GM21423 (cell line): Measurements from ENCODE around the gene CDKN1B.

Experiments used
- ATAC-seq: cut with Tn5 transposase; IDR thresholded peaks from one replicate; pipeline ENCODE4 v1.9.1; 2021; ENCODE audit warnings: mild to moderate bottlenecking, moderate library complexity; ENCODE audit not compliant: unreplicated experiment

Gene CDKN1B

DNA sequence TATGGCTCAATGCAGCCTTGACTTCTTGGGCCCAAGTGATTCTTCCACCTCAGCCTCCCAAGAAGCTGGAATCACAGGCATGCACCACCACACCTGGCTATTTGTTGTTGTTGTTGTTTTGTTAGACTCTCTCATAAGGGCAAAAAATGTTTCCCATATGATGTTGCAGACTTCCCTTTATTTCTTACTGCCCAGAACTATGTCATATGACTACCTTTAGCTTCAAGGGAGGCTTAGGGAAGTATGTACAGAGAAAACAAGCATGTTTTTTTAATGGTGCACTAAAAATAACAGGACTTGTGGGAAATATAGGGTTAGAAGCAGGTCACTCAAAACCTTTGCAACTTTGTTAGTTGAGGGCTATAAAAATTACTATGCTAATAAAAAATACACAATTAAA lies 16.9 kb upstream of the CDKN1B start:
- ATAC-seq, result no peak

DNA sequence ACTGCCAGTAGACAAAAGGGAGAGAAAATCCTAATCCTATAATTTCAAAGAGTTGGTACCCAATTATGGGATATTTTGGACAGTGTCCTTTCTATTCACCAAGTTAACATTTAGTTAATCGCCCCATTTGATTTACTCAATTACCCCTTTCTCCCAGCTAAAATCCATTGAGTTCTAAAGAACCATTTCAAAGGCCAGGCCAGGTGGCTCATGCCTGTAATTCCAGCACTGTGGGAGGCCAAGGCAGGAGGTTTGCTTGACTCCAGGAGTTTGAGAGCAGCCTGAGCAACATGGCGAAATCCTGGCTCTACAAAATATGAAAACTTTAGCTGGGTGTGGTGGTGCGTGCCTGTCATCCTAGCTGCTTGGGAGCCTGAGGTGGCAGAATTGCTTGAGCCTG lies 15.7 kb upstream of the CDKN1B start:
- no peak for ATAC-seq

DNA sequence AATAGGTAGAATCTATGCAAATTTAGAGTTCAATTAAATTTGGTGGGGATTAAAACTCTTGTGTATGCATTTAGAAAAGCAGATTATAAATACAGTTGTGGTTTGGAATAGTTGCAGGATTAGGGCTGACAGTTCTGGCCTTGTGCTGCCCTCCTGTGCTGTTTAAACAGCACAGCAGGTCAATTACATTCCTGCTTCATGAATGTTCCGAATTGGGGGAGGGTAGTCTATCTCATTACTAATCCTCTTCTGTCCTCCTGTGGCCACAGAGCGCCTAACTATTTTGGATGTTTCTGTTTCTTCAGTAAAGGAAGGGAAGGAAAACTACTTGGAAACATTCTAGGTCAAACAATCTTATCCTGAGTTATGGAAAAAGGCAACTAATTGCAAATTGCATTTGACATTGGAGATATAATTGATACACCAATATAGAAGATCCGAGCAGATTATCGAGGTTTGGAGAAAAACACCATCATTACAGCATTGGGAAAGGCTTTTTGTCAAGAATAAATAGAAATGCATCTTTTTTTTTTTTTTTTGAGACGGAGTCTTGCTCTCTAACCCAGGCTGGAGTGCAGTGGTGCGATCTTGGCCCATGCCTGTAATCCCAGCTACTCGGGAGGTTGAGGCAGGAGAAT lies 12.5 kb upstream of the CDKN1B start:
- peak; percentile 81 for ATAC-seq

DNA sequence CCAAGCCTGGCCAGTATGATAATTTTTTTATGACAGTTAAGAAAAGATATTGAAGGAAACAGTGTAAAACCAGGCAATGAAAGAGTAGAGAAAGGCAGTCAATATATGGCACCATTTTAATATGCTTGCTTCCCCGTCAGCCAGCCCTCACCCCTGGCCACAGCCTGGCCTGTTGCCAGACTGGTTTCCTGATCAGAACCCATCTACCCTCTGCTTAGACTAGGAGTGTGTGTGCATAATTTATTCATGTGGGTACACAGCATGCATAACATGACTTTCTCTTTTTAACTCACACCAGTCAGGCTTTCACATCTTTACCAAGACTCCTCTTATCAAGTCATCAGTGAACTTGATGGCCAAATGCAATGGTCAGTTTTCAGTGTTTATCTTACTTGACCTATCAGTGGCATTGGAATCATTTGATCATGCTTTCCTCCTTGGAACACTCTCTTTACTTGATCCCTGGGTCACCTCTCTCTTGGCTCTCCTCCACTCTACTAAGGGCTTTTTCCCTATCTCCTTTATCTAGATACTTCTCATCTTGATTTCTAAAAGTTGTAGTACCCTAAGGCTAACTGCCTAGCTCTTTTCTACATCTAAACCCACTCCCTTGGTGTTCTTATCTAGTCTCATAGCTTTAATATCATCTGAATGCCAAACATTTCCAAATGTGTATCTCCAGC lies 11.2 kb upstream of the CDKN1B start:
- ATAC-seq, result no peak

DNA sequence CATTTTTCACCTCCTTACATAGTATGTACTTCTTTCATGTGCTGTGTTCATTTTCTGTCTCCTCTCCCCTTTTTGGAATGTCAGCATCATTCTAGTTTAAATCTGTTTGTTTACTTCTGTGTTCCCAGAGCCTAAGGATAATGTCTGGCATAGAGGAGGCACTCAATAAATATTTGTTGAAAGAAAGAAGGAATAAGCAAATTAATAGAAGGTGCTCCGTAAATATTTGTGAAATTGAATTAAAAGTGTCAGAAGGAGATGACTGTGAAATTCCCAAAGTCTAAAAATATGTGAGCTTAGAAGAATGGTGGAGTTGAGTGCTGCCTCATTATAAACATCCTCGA lies 3.3 kb upstream of the CDKN1B start:
- ATAC-seq, result no peak

DNA sequence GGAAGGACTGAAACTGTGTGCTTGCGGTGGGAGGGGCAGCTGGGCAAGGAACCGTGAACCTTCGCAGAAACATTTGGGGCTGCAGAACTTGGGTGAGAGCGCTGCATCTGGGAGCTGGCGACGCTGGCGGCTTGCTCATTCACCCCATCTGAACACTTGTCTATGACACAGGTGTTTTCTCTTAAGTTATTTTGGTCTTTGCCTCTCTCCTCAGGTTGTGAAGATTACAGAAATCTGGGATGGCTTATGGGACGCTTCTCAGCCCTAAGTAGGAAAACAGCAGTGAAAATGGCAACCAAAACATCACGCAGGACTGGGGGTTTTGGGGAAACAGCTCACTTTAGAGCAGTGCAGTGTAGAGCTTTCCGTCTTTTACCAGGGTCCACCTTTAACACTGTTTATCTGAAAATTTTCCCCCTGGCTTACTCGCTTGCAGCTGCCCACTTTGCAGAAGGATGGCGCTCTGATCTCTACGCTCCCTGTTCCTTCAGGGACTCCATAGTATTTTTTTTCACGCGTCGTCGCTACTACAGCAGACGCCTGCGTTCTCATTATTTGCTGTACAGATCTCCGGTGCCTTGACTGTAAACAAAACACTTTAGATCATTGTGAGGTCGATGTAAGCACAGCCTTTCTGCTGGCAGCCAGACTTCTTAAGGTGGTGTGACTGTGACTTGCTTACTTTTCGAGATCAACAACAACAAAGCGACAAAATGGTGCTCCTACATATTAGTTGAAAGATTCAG lies 2.7 kb upstream of the CDKN1B start:
- peak; percentile 29 for ATAC-seq

DNA sequence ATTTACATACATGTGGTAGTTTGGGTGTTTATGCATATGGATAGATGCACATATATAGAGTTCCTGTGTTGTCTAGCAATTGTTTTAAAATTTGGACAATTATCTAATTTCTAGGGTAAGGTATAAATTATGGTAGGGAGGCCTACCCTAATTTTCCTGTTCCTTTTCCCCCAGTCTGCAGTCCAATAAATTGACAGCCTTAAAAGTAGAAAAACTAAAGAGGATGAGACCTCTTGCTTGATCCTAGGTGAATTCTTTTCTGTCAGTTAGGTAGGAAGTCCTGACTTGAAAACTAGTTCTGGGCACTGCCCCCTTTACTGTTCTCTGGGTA lies 2.1 kb upstream of the CDKN1B start:
- ATAC-seq, result no peak

DNA sequence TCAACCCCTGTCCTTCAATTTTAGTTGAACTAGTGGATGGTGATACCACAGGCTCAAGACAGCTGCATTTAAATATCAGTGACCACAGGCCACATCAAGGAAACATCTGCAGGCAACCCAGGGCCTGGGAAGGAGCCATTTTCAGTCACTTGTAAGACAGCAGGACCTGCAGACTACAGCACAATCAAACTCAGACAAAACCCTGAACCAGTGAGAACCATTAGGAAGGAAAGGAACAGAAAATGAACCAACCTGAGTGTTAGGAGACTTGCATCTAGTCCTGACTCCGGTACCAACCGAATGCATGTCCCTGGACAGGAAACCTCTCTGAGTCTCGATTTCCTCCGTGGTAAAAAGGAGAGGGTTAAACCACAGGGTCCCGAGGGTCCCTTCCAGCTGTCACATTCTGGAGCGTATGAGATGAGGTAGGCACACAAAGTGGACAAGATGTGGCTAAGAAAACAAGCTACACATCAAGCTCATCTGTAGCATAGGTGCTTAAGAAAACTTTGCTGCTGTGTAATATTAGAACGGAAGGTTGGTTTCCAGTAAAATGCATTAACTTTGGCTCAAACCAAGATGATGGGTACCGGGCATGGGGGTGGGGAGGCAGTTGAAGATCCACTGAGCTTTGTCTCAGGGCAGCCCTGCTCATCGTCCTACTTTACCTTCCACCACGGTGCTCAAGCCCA lies 1.6 kb upstream of the CDKN1B start:
- ATAC-seq, result peak; percentile 33

DNA sequence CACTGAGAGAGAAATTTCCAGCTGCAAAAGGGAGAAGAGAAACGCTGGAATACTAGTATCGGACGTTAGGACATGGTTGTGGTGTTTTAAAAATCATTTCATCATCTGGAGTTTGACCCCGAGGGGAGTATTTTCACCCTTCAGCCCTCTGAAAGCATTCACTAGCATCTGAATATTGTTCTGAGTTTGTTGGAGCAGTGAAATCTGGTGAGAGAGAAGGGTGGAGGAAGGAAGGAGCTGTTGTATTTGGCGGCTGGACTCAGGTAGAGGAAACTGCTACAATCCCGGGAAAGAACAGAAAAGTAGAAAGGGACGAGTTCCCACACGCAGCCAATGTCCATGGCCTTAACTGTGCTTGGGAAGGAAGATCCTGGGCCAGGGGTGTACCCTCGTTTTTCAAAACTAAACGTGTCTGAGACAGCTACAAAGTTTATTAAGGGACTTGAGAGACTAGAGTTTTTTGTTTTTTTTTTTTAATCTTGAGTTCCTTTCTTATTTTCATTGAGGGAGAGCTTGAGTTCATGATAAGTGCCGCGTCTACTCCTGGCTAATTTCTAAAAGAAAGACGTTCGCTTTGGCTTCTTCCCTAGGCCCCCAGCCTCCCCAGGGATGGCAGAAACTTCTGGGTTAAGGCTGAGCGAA lies 896 bp upstream of the CDKN1B start:
- no peak for ATAC-seq

DNA sequence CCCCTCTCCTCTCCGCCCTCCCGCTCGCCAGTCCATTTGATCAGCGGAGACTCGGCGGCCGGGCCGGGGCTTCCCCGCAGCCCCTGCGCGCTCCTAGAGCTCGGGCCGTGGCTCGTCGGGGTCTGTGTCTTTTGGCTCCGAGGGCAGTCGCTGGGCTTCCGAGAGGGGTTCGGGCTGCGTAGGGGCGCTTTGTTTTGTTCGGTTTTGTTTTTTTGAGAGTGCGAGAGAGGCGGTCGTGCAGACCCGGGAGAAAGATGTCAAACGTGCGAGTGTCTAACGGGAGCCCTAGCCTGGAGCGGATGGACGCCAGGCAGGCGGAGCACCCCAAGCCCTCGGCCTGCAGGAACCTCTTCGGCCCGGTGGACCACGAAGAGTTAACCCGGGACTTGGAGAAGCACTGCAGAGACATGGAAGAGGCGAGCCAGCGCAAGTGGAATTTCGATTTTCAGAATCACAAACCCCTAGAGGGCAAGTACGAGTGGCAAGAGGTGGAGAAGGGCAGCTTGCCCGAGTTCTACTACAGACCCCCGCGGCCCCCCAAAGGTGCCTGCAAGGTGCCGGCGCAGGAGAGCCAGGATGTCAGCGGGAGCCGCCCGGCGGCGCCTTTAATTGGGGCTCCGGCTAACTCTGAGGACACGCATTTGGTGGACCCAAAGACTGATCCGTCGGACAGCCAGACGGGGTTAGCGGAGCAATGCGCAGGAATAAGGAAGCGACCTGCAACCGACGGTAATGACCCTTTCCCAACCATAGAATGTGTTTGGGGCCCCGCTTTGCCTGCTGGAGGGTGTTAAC lies 615 bp downstream of the CDKN1B start:
- ATAC-seq, result peak; percentile 4

DNA sequence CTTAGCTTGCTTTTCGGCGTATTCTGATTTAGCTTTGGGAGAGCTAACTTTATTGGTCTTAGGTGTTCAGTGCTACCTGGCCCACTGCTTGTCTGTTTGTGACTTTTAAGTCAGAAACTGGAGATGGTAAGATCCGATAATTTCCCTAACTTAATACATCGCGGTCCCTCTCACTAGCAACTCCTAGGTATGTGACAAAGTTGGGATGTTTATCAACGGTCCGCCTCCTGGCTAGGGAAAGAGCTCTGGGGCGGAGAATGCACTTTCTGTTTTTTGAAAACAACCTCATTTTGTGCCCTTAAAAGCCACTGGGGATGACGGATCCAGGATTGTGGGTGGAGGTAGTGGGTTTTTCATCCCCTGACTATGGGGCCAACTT lies 1.2 kb downstream of the CDKN1B start:
- ATAC-seq, result no peak

DNA sequence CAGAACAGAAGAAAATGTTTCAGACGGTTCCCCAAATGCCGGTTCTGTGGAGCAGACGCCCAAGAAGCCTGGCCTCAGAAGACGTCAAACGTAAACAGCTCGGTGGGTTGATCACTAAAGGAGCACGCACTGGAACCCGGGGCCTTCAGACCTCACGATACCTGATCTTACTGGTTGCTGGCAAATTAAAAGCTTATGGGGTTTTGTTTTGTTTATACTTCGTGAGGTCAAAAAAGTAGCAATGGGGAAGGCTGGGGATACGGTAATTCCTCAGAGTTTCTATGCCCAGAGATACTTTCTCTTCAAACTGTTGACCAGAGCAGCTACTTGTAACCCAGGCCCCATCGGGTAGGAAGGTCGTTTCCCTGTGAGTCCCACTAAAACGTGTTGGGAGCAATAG lies 1.7 kb downstream of the CDKN1B start:
- no peak for ATAC-seq

DNA sequence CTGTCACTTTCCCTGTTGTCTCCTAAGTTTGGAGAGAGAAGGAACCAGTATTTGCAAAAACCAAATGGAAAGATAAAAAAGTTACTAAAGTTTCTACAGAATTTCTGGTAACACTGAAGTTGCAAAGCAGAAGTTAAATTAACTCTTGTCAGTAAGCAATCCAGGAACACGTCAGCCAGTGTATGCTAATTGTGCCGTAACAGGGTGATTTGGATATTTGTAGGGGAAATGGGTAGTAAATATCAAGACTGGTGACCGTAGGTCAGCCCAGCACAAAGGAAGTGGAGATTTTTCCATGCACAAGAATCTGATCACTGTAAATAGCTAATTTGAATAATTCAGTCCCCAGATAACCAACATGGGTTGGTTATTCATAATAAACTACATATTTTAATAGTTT lies 2.3 kb downstream of the CDKN1B start:
- no peak for ATAC-seq

DNA sequence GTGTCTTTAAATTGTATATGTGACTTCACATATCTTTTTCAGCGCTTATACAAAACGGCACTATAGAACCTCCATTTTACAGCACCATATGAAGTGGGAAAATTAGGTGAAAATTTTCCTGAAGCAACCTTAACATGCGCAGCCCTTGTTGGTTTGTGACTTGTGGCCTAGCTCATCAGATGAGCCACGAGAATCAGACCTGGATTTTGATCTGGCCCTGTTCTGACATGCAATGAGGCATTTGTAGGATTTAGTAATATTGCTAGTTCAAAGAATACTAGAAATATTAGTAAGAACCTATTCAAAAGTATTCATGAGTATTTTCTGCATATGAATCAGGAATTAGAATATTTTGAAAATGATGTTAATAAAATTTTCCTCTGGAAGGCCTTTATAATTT lies 2.9 kb downstream of the CDKN1B start:
- no peak for ATAC-seq

DNA sequence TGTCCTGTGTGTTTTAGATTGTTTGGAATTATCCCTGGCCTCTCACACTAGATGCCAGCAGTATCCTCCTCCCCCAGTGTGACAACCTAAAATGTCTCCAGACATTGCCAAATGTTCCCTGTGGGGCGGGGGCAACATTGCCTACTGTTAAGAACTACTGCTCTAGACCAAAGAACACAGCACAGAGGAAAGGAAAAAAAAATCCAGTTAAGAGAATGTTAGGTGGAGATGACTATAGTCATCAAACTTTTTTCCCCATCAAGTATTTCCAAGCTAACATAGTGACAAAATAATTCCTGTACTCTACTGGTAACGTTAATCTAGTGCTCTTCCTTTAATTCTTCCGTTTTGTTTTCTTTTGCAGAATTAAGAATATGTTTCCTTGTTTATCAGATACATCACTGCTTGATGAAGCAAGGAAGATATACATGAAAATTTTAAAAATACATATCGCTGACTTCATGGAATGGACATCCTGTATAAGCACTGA lies 3.5 kb downstream of the CDKN1B start:
- no peak for ATAC-seq

DNA sequence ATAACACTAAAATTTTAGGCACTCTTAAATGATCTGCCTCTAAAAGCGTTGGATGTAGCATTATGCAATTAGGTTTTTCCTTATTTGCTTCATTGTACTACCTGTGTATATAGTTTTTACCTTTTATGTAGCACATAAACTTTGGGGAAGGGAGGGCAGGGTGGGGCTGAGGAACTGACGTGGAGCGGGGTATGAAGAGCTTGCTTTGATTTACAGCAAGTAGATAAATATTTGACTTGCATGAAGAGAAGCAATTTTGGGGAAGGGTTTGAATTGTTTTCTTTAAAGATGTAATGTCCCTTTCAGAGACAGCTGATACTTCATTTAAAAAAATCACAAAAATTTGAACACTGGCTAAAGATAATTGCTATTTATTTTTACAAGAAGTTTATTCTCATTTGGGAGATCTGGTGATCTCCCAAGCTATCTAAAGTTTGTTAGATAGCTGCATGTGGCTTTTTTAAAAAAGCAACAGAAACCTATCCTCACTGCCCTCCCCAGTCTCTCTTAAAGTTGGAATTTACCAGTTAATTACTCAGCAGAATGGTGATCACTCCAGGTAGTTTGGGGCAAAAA lies 4.1 kb downstream of the CDKN1B start:
- ATAC-seq, result no peak

DNA sequence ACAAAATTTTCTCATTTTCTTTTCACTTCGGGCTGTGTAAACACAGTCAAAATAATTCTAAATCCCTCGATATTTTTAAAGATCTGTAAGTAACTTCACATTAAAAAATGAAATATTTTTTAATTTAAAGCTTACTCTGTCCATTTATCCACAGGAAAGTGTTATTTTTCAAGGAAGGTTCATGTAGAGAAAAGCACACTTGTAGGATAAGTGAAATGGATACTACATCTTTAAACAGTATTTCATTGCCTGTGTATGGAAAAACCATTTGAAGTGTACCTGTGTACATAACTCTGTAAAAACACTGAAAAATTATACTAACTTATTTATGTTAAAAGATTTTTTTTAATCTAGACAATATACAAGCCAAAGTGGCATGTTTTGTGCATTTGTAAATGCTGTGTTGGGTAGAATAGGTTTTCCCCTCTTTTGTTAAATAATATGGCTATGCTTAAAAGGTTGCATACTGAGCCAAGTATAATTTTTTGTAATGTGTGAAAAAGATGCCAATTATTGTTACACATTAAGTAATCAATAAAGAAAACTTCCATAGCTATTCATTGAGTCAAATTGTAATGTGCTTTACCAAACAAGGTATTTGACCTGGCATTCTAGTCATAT lies 4.8 kb downstream of the CDKN1B start:
- ATAC-seq, result no peak

DNA sequence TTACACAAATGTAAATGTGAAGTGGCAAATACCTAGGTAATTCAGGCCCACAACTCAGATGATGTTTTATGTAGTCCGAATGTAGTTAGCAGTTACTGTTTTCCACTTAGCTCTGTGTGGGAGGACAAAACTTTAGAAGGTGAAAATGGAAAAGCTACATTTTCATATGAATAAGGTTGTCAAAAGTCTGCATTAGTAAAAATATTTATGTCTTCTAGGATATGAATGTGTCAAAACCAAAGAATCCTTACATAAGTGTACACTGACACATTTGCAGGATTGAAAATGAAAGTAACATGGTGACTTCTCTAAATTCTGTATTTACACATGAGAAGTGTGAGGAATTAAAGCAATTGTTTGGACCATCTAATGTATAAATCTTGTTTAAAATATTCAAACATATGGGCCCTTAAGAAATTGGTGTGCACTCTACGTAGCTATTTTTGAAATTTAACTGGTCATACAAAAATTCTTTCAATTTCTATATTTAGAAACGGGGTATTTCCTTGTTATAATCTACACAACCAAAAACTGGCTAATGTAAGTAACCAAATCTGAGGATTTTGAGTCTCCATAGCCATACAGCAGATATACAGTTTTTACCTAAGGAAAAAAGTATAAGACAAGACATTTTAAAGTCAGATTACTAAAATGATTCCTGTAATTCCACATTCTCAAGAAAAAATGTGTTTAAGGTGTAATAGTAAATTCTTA lies 5.4 kb downstream of the CDKN1B start:
- ATAC-seq, result no peak

DNA sequence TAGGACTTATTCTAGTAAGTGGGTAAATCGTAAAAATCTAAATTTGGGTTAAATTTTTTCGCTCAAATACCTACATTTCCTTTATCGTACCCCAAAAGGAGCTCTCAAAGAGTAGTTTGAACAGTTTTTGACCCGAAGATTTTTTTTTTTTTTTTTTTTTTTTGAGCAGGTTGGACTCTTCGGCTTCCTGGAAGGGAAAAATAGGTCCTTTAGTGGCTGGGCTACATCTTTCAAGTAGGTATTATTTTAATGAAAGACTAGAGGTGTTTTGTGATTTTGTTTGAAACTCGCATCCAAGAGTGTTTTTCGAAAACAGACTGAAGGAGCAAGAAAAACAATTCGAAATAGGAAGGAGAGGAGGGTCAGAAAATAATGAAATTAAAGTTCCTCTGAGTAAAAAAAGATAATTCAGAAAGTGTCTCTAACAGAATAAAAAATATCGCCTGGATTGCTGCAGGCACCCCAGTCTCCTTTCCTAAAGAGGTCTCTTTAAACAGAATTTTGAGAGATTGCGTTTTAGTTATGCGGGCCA lies 6.0 kb downstream of the CDKN1B start:
- ATAC-seq, result no peak
